BE2C (cell line): ENCODE data around the gene CXXC5.
"Not testable (repeated sequence)": the region's sequence is repeated elsewhere in the genome, so short reads cannot be mapped to it uniquely, and the experiment has no call there.

Experiments
- DNase-seq: peaks from one replicate; pipeline ENCODE4 v3.0.0-alpha.2; 2020
- H3K27me3 ChIP-seq: fragments of 250-450 bp; sonication (Bioruptor Pico); 2 replicates; pipeline ENCODE4 v1.5.1; 2020; ENCODE audit warnings: mild to moderate bottlenecking
- H3K36me3 ChIP-seq: fragments of 250-450 bp; sonication (Bioruptor Pico); 2 replicates; pipeline ENCODE4 v1.5.1; 2020; ENCODE audit warnings: mild to moderate bottlenecking
- H3K4me1 ChIP-seq: fragments of 250-450 bp; sonication (Bioruptor Pico); 2 replicates; pipeline ENCODE4 v1.5.1; 2020
- H3K4me3 ChIP-seq: 2 replicates; pipeline ENCODE4 v1.5.1; 2011; ENCODE audit warnings: low read depth, low read length
- H3K9me3 ChIP-seq: fragments of 250-450 bp; sonication (Bioruptor Pico); 2 replicates; pipeline ENCODE4 v1.5.1; 2020
- TF ChIP-seq, protein P1 (sequence below): IDR thresholded peaks from 2 replicates; pipeline ENCODE4 v1.5.1; 2012; ENCODE audit warnings: mild to moderate bottlenecking, low read depth, low read length

CXXC5 gene

DNA sequence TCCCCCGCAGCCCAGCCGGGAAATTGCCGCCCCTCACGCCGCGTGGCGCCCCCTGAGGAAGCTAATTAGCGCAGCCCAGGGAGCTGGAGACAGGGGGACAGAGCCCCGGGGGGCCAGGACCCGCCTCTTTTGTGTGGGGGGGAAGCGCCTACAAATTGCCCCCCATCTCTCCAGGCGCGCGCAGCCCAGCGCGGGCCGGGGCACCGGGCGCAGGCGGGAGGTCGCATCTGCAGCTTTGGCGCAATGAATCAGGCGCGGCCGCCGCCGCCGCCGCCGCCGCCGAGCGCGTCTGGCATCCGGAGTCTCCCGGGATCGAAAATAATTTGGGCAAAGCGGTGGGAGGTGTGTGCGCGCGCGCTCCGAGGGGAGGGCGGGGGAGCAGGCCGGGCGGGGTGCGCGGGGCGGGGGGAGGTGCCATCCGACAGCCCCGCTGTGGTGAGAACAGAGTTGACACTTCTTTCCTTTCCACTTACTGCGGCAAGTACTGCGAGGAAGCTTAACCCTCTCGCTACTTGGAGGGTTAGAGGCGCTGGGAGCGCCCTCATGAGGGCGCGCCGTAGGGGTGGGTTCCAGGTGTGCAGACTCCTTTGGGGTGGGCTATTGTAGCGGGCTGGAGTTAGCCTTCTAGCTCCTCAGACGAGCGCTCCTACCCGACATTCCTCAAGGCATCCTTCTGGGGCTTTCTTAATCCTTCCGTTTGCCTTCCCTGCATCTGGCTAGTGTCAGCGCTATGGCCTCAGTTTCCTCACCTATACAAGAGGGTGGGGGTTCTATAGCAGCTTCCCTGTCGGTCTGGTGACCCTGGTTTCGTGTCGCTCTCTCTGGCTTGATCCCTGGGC is 63.1 kb downstream of the CXXC5 start:
- H3K4me1 ChIP-seq = peaks cover 24% of the 10 kb centered on the region
- no peaks in the 10 kb centered on the region; the same call in 1 of the 2 replicates for H3K9me3 ChIP-seq
- TF ChIP-seq, protein P1, sequence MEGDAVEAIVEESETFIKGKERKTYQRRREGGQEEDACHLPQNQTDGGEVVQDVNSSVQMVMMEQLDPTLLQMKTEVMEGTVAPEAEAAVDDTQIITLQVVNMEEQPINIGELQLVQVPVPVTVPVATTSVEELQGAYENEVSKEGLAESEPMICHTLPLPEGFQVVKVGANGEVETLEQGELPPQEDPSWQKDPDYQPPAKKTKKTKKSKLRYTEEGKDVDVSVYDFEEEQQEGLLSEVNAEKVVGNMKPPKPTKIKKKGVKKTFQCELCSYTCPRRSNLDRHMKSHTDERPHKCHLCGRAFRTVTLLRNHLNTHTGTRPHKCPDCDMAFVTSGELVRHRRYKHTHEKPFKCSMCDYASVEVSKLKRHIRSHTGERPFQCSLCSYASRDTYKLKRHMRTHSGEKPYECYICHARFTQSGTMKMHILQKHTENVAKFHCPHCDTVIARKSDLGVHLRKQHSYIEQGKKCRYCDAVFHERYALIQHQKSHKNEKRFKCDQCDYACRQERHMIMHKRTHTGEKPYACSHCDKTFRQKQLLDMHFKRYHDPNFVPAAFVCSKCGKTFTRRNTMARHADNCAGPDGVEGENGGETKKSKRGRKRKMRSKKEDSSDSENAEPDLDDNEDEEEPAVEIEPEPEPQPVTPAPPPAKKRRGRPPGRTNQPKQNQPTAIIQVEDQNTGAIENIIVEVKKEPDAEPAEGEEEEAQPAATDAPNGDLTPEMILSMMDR = peak; percentile 39
- H3K36me3 ChIP-seq = no peaks in the 10 kb centered on the region
- no peaks in the 10 kb centered on the region for H3K27me3 ChIP-seq
- H3K4me3 ChIP-seq = peak overlapping the region; percentile 61
- DNase-seq = peak; percentile 70

DNA sequence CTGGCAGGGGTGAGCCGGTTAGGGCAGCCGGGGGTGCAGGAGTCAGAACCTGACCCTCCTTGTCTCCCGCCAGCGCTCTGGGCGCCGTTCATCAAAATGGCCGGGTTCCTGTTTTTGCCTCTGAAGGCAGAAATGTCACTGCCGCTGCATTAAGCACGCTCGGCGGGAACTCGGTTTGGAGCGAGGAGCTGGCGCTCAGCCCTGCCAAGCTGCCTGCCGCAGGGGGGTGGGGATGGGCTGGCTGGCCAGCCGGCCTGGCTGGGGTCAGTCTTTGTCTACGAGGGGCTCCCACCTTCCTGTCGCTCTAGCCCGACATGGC is 63.7 kb downstream of the CXXC5 start:
- no peaks in the 10 kb centered on the region for H3K27me3 ChIP-seq
- peaks cover 24% of the 10 kb centered on the region for H3K4me1 ChIP-seq
- no peak for DNase-seq
- TF ChIP-seq, protein P1 = no peak
- no peaks in the 10 kb centered on the region for H3K36me3 ChIP-seq
- no peaks in the 10 kb centered on the region; the same call in 1 of the 2 replicates for H3K9me3 ChIP-seq
- no peak overlapping the region for H3K4me3 ChIP-seq

DNA sequence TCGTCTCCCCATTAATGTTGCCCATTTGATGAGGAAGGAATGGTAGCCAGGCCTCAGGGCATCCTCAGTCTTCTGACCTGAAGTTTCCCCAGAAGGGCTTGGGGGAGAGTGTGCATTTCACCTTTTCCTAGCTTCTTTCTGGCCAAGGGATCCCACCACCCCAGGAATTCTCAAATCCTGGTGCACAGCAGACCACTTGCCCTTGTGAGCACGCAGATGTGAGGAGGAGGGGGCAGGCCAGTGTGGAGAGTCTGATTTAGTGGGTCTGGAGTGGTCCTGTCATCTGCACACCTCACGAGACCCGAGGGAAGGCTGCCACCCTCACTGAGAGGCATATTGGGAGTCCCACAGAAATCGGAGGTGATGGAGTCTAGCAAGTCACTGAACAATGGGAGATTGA is 64.3 kb downstream of the CXXC5 start:
- no peak overlapping the region for H3K4me3 ChIP-seq
- no peaks in the 10 kb centered on the region; the same call in 1 of the 2 replicates for H3K9me3 ChIP-seq
- peaks cover 22% of the 10 kb centered on the region for H3K4me1 ChIP-seq
- no peaks in the 10 kb centered on the region for H3K36me3 ChIP-seq
- DNase-seq = no peak
- TF ChIP-seq, protein P1 = no peak
- no peaks in the 10 kb centered on the region for H3K27me3 ChIP-seq

DNA sequence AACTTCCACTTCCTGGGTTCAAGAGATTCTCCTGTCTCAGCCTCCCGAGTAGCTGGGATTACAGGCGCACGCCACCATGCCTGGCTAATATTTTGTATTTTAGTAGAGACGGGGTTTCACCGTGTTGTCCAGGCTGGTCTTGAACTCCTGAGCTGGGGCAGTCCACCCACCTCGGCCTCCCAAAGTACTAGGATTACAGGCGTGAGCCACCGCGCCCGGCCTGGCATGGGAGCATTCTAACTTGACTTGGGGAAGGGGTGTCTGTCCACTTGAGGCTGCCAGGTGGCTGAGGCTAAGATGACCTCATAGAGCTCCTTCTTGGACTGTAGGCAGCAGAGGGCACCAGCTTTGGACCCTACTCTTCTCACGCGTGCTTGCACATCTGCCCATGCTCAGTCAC is 65.7 kb downstream of the CXXC5 start:
- not testable (repeated sequence) for H3K9me3 ChIP-seq, H3K4me3 ChIP-seq, DNase-seq, H3K36me3 ChIP-seq, H3K4me1 ChIP-seq, H3K27me3 ChIP-seq

DNA sequence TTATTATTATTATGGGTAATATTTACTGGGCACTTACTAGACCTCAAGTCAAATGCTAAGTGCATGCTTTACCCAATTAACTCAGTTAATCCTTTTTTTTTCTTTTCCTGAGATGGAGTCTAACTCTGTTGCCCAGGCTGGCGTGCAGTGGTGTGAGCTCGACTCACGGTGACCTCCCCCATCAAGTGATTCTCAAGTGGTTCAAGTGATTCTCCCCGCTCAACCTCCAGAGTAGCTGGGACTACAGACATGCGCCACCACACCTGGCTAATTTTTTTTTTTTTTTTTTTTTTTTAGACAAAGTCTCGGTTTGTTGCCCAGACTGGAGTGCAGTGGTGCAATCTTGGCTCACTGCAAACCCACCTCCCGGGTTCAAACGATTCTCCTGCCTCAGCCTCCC is 69.1 kb downstream of the CXXC5 start:
- H3K4me3 ChIP-seq = no peak overlapping the region
- DNase-seq = no peak
- H3K4me1 ChIP-seq = peaks cover 4% of the 10 kb centered on the region; the same call in 1 of the 2 replicates
- H3K27me3 ChIP-seq = no peaks in the 10 kb centered on the region
- TF ChIP-seq, protein P1 = no peak
- H3K9me3 ChIP-seq = no peaks in the 10 kb centered on the region
- H3K36me3 ChIP-seq = no peaks in the 10 kb centered on the region

DNA sequence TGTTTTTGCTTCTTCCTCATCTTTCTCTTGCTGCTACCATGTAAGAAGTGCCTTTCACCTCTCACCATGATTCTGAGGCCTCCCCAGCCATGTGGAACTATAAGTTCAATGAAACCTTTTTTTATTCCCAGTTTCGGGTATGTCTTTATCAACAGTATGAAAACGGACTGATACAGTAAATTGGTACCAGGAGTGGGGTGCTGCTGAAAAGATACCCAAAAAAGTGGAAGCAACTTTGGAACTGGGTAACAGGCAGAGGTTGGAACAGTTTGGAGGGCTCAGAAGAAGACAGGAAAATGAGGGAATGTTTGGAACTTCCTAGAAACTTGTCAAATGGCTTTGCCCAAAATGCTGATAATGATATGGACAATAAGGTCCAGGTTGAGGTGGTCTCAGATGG is 70.3 kb downstream of the CXXC5 start:
- not testable (repeated sequence) for H3K27me3 ChIP-seq, DNase-seq, H3K4me3 ChIP-seq, H3K4me1 ChIP-seq, H3K9me3 ChIP-seq, H3K36me3 ChIP-seq

DNA sequence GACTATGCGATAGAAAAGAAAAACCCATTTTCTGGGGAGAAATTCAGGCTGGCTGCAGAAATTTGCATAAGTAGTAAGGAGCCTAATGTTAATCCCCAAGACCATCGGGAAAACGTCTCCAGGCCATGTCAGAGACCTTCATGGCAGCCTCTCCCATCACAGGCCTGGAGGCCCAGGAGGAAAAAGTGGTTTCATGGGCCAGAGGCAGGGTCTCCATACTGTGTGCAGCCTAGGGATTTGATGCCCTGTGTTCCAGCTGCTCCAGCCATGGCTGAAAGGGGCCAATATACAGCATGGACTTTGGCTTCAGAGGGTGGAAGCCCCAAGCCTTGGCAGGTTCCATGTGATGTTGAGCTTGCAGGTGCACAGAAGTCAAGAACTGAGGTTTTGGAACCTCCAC is 71.8 kb downstream of the CXXC5 start:
- not testable (repeated sequence) for H3K36me3 ChIP-seq, H3K27me3 ChIP-seq, DNase-seq, H3K9me3 ChIP-seq, H3K4me3 ChIP-seq
- H3K4me1 ChIP-seq = peaks cover 11% of the 10 kb centered on the region
